WTC11 (cell line): ENCODE data around the gene ATG2A. TPM values are rescaled to one million over a fixed set of nuclear protein-coding genes. Genes with fewer than 3 reads are reported as not detected.
A peak's percentile ranks its signal among the peaks of the same experiment; 100 is the strongest.

Experiments
- ATAC-seq: fragments of 200-7000 bp; cut with Tn5 transposase; 2 replicates; pipeline ENCODE4 v1.10.0; 2021; ENCODE audit warnings: mild to moderate bottlenecking, moderate library complexity
- CTCF ChIA-PET: fragments of 300-600 bp; sonication (Branson Sonifier 250); formaldehyde crosslinking; loops from one replicate; lab custom pipeline; 2021; ENCODE audit warnings: antibody characterized with exemption; lab: Charles Lee
- POLR2A ChIA-PET: fragments of 350-600 bp; sonication (Branson Sonifier 250); formaldehyde crosslinking; loops from one replicate; lab custom pipeline; 2021; ENCODE audit warnings: antibody characterized with exemption; lab: Charles Lee
- DNase-seq: peaks from one replicate; pipeline ENCODE4 v3.0.0; 2021; ENCODE audit warnings: low spot score
- H3K27ac Mint-ChIP-seq: 2 replicates; pipeline ENCODE4 v1.8.0; 2021; ENCODE audit warnings: mixed read lengths
- H3K27me3 Mint-ChIP-seq: 2 replicates; pipeline ENCODE4 v1.8.0; 2021; ENCODE audit warnings: low read depth, mild to moderate bottlenecking, moderate library complexity, mixed read lengths
- H3K36me3 Mint-ChIP-seq: 2 replicates; pipeline ENCODE4 v1.8.0; 2021; ENCODE audit warnings: mixed read lengths
- H3K4me1 Mint-ChIP-seq: 2 replicates; pipeline ENCODE4 v1.8.0; 2022; ENCODE audit warnings: mixed read lengths
- H3K4me3 Mint-ChIP-seq: 2 replicates; pipeline ENCODE4 v1.8.0; 2021; ENCODE audit warnings: mild to moderate bottlenecking, moderate library complexity, mixed read lengths
- H3K9me3 Mint-ChIP-seq: 2 replicates; pipeline ENCODE4 v1.8.0; 2021; ENCODE audit warnings: mixed read lengths
- CDX4 ChIP-seq: fragments of 250-450 bp; sonication (Bioruptor Pico); IDR thresholded peaks from 2 replicates; pipeline ENCODE4 v1.9.0; 2021; ENCODE audit warnings: moderate library complexity, mild to moderate bottlenecking, inconsistent platforms, borderline replicate concordance
- E2F5 ChIP-seq: sonication (generic); formaldehyde crosslinking; IDR thresholded peaks from 2 replicates; pipeline ENCODE4 v1.8.1; 2022; ENCODE audit warnings: mild to moderate bottlenecking, moderate library complexity, missing genetic modification reagents
- GRHL2 ChIP-seq: fragments of 250-450 bp; sonication (Bioruptor Pico); IDR thresholded peaks from 2 replicates; pipeline ENCODE4 v1.8.0; 2022; ENCODE audit warnings: mild to moderate bottlenecking, moderate library complexity; ENCODE audit not compliant: insufficient replicate concordance, severe bottlenecking
- IRF1 ChIP-seq: sonication (generic); formaldehyde crosslinking; IDR thresholded peaks from 2 replicates; pipeline ENCODE4 v1.8.0; 2023; ENCODE audit warnings: missing genetic modification reagents
- NFYB ChIP-seq: sonication (generic); formaldehyde crosslinking; conservative IDR thresholded peaks from 2 replicates; pipeline ENCODE4 v1.8.0; 2022; ENCODE audit warnings: low read depth, missing genetic modification reagents
- NR2C2 ChIP-seq: sonication (generic); formaldehyde crosslinking; IDR thresholded peaks from 2 replicates; pipeline ENCODE4 v1.8.0; 2022; ENCODE audit warnings: mild to moderate bottlenecking, missing genetic modification reagents
- PRRX2 ChIP-seq: fragments of 250-450 bp; sonication (Bioruptor Pico); IDR thresholded peaks from 2 replicates; pipeline ENCODE4 v1.8.0; 2021; ENCODE audit warnings: mild to moderate bottlenecking
- TEAD4 ChIP-seq: sonication (generic); formaldehyde crosslinking; IDR thresholded peaks from 2 replicates; pipeline ENCODE4 v1.8.0; 2022; ENCODE audit warnings: mild to moderate bottlenecking, missing genetic modification reagents
- ZNF121 ChIP-seq: sonication (generic); formaldehyde crosslinking; IDR thresholded peaks from 2 replicates; pipeline ENCODE4 v1.8.0; 2023; ENCODE audit warnings: missing genetic modification reagents
- ZNF263 ChIP-seq: sonication (generic); formaldehyde crosslinking; IDR thresholded peaks from 2 replicates; pipeline ENCODE4 v1.8.1; 2022; ENCODE audit warnings: low read depth, mild to moderate bottlenecking, moderate library complexity, missing genetic modification reagents
- total RNA-seq: library from RNA; stranded (reverse); gene quantifications from 3 replicates; pipeline ENCODE4 v1.2.3, GENCODE V29; 2021
- TF ChIP-seq, protein P1 (sequence below): sonication (generic); formaldehyde crosslinking; IDR thresholded peaks from 2 replicates; pipeline ENCODE4 v1.8.0; 2022; ENCODE audit warnings: mild to moderate bottlenecking, missing genetic modification reagents
- TF ChIP-seq, protein P2 (sequence below): sonication (generic); formaldehyde crosslinking; IDR thresholded peaks from 2 replicates; pipeline ENCODE4 v1.8.1; 2022; ENCODE audit warnings: low read depth, mild to moderate bottlenecking, moderate library complexity, missing genetic modification reagents, borderline replicate concordance
- TF ChIP-seq, protein P3 (sequence below): sonication (generic); formaldehyde crosslinking; conservative IDR thresholded peaks from 2 replicates; pipeline ENCODE4 v1.8.1; 2023; ENCODE audit warnings: mild to moderate bottlenecking, low read depth, missing genetic modification reagents, moderate library complexity
- TF ChIP-seq, protein P4 (sequence below): sonication (generic); formaldehyde crosslinking; IDR thresholded peaks from 2 replicates; pipeline ENCODE4 v1.8.1; 2023; ENCODE audit warnings: mild to moderate bottlenecking, missing genetic modification reagents
- TF ChIP-seq, protein P5 (sequence below): sonication (generic); formaldehyde crosslinking; IDR thresholded peaks from 2 replicates; pipeline ENCODE4 v1.8.1; 2023; ENCODE audit warnings: mild to moderate bottlenecking, missing genetic modification reagents, borderline replicate concordance

The ATG2A gene
- total RNA-seq, 1 experiment from 2014 or later: 31.4 TPM

DNA sequence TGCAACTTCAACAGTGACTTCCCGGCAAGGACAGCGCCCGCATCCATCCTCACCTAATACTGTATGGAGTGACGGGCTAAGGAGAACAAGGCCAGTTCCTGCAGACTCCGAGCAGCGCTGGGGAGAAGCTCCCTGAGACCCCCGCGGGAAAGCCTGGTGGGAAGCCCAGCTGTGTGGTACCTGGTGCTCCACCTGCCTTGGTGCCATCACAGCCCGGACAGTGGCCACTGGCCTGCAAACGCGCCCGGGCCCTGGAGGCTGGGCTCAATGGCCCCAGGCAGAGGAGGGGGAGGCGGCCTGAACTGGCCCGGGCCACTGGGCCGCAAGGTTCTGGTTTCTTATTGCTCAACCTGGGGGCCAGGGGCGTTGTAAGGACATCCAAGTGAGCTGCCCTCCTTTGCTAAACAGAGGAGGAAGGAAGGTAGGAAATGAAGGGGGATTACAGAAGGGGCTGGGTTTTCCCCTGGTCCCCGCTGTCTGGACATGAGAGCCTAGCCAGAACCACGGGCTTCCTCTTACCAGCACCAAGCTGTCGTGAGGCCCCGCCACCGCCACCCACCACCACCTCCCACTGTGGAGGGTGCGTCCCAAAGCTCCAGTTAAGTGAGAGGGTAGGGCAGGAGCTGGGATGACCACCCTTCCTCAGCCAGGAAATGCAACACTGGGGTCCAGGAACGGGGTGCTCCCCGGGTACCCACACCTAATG, 64.1 kb downstream of the ATG2A start:
- Mint-ChIP-seq H3K36me3 (no peaks in the 10 kb centered on the region), H3K27me3 (no peaks in the 10 kb centered on the region), H3K9me3 (no peaks in the 10 kb centered on the region), H3K4me3 (no peak overlapping the region), H3K27ac (0 out of 2 replicates have a peak overlapping the region, but pooled peaks have one; percentile 32), H3K4me1 (peaks cover 20% of the 10 kb centered on the region)
- no peak for ATAC-seq
- no peak for TF ChIP-seq GRHL2 (CRISPR knock-in tag)
- no peak for TF ChIP-seq NR2C2 (CRISPR knock-in tag)
- TF ChIP-seq, protein P1, sequence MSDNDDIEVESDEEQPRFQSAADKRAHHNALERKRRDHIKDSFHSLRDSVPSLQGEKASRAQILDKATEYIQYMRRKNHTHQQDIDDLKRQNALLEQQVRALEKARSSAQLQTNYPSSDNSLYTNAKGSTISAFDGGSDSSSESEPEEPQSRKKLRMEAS: no peak
- no peak for TF ChIP-seq NFYB (CRISPR knock-in tag)
- TF ChIP-seq, protein P2, sequence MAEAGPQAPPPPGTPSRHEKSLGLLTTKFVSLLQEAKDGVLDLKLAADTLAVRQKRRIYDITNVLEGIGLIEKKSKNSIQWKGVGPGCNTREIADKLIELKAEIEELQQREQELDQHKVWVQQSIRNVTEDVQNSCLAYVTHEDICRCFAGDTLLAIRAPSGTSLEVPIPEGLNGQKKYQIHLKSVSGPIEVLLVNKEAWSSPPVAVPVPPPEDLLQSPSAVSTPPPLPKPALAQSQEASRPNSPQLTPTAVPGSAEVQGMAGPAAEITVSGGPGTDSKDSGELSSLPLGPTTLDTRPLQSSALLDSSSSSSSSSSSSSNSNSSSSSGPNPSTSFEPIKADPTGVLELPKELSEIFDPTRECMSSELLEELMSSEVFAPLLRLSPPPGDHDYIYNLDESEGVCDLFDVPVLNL: no peak
- no peak for TF ChIP-seq ZNF263 (CRISPR knock-in tag)
- TF ChIP-seq, protein P3, sequence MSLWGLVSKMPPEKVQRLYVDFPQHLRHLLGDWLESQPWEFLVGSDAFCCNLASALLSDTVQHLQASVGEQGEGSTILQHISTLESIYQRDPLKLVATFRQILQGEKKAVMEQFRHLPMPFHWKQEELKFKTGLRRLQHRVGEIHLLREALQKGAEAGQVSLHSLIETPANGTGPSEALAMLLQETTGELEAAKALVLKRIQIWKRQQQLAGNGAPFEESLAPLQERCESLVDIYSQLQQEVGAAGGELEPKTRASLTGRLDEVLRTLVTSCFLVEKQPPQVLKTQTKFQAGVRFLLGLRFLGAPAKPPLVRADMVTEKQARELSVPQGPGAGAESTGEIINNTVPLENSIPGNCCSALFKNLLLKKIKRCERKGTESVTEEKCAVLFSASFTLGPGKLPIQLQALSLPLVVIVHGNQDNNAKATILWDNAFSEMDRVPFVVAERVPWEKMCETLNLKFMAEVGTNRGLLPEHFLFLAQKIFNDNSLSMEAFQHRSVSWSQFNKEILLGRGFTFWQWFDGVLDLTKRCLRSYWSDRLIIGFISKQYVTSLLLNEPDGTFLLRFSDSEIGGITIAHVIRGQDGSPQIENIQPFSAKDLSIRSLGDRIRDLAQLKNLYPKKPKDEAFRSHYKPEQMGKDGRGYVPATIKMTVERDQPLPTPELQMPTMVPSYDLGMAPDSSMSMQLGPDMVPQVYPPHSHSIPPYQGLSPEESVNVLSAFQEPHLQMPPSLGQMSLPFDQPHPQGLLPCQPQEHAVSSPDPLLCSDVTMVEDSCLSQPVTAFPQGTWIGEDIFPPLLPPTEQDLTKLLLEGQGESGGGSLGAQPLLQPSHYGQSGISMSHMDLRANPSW (CRISPR knock-in tag): no peak
- TF ChIP-seq, protein P4, sequence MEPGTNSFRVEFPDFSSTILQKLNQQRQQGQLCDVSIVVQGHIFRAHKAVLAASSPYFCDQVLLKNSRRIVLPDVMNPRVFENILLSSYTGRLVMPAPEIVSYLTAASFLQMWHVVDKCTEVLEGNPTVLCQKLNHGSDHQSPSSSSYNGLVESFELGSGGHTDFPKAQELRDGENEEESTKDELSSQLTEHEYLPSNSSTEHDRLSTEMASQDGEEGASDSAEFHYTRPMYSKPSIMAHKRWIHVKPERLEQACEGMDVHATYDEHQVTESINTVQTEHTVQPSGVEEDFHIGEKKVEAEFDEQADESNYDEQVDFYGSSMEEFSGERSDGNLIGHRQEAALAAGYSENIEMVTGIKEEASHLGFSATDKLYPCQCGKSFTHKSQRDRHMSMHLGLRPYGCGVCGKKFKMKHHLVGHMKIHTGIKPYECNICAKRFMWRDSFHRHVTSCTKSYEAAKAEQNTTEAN (CRISPR knock-in tag): no peak
- TF ChIP-seq PRRX2 (CRISPR knock-in tag): no peak
- no peak for TF ChIP-seq E2F5 (CRISPR knock-in tag)
- TF ChIP-seq TEAD4 (CRISPR knock-in tag): no peak
- ChIA-PET CTCF (interaction anchor here (1.1 to 12.5 kb wide), 2 partner anchors 11 to 33 kb away, joined by 3 to 372 read pairs; partner anchors contain the start of gene EHD1), POLR2A (no interaction called here)
- DNase-seq: no peak

DNA sequence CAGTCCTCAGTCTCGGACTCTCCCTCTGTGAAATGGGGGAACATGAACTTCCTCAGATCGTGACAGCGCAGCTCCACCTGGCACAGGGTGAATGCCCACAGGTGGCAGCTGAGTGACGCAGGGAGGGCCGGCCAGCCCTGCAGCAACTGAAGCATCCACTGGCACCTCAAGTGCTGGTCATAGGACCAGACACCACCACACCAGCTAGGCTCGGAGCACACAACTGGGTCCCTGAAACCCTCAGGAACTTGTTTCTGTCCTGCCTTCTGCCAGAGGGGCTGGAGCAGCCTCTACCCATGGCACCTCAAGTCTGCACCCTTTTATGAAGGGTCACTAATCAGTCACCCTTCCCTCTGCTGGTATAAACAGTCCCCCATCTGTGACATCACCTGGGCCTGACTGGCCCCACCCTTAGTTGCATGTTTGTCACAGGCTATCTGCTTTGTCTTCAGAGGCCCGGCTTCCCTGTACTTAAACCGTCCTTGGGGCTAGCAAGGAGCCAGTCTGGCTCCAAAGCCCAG, 65.1 kb downstream of the ATG2A start:
- Mint-ChIP-seq H3K4me3 (no peak overlapping the region), H3K4me1 (peaks cover 21% of the 10 kb centered on the region), H3K27ac (peak overlapping the region; percentile 95), H3K27me3 (no peaks in the 10 kb centered on the region), H3K36me3 (no peaks in the 10 kb centered on the region), H3K9me3 (no peaks in the 10 kb centered on the region)
- CTCF ChIA-PET: interaction anchor here (2.0 to 12.5 kb wide), 4 partner anchors 10 to 145 kb away, joined by 7 to 372 read pairs (median 79); partner anchors contain the start of genes BATF2 and EHD1
- no peak for TF ChIP-seq IRF1 (CRISPR knock-in tag)
- no peak for TF ChIP-seq CDX4 (CRISPR knock-in tag)
- no peak for TF ChIP-seq ZNF121 (CRISPR knock-in tag)
- TF ChIP-seq, protein P5, sequence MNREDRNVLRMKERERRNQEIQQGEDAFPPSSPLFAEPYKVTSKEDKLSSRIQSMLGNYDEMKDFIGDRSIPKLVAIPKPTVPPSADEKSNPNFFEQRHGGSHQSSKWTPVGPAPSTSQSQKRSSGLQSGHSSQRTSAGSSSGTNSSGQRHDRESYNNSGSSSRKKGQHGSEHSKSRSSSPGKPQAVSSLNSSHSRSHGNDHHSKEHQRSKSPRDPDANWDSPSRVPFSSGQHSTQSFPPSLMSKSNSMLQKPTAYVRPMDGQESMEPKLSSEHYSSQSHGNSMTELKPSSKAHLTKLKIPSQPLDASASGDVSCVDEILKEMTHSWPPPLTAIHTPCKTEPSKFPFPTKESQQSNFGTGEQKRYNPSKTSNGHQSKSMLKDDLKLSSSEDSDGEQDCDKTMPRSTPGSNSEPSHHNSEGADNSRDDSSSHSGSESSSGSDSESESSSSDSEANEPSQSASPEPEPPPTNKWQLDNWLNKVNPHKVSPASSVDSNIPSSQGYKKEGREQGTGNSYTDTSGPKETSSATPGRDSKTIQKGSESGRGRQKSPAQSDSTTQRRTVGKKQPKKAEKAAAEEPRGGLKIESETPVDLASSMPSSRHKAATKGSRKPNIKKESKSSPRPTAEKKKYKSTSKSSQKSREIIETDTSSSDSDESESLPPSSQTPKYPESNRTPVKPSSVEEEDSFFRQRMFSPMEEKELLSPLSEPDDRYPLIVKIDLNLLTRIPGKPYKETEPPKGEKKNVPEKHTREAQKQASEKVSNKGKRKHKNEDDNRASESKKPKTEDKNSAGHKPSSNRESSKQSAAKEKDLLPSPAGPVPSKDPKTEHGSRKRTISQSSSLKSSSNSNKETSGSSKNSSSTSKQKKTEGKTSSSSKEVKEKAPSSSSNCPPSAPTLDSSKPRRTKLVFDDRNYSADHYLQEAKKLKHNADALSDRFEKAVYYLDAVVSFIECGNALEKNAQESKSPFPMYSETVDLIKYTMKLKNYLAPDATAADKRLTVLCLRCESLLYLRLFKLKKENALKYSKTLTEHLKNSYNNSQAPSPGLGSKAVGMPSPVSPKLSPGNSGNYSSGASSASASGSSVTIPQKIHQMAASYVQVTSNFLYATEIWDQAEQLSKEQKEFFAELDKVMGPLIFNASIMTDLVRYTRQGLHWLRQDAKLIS: no peak
- POLR2A ChIA-PET: no interaction called here
- DNase-seq (no peak), ATAC-seq (no peak)
